Karpas-422 (cell line): Measurements from ENCODE around the gene TDP1. TPM values are rescaled to one million over a fixed set of nuclear protein-coding genes. Genes with fewer than 3 reads are reported as not detected.

Experiments used
- DNase-seq: peaks from one replicate; pipeline ENCODE4 v3.0.0-alpha.2; 2015
- H2AFZ ChIP-seq: fragments of 200-600 bp; sonication (generic); 2 replicates; pipeline ENCODE4 v1.6.1; 2014; ENCODE audit warnings: antibody characterized with exemption, low read length, mixed read lengths
- H3K27ac ChIP-seq: fragments of 200-600 bp; sonication (generic); 2 replicates; pipeline ENCODE4 v1.5.1; 2014; ENCODE audit warnings: mild to moderate bottlenecking, low read length, moderate library complexity
- H3K27me3 ChIP-seq: fragments of 200-600 bp; sonication (generic); 2 replicates; pipeline ENCODE4 v1.6.1; 2014; ENCODE audit warnings: low read length, mixed read lengths
- H3K36me3 ChIP-seq: fragments of 200-600 bp; sonication (generic); 2 replicates; pipeline ENCODE4 v1.6.1; 2014; ENCODE audit warnings: low read length, mixed read lengths; ENCODE audit not compliant: insufficient read depth
- H3K4me1 ChIP-seq: fragments of 200-600 bp; sonication (generic); 2 replicates; pipeline ENCODE4 v1.6.1; 2014; ENCODE audit warnings: mild to moderate bottlenecking, low read length, mixed read lengths
- H3K4me2 ChIP-seq: fragments of 200-600 bp; sonication (generic); 2 replicates; pipeline ENCODE4 v1.6.1; 2014; ENCODE audit warnings: low read length, low read depth, mild to moderate bottlenecking; ENCODE audit not compliant: poor library complexity, severe bottlenecking
- H3K4me3 ChIP-seq: fragments of 200-600 bp; sonication (generic); 2 replicates; pipeline ENCODE4 v1.5.1; 2014; ENCODE audit warnings: mild to moderate bottlenecking, antibody characterized with exemption, low read length, mixed read lengths
- H3K79me2 ChIP-seq: fragments of 200-600 bp; sonication (generic); 2 replicates; pipeline ENCODE4 v1.6.1; 2014; ENCODE audit warnings: mild to moderate bottlenecking, low read length, mixed read lengths
- H3K9ac ChIP-seq: fragments of 200-600 bp; sonication (generic); 2 replicates; pipeline ENCODE4 v1.6.0; 2014; ENCODE audit warnings: low read length
- H3K9me2 ChIP-seq: fragments of 200-600 bp; sonication (generic), shearing (Covaris generic); replicated peaks from 2 replicates; pipeline ENCODE4 v1.6.0; 2014; ENCODE audit warnings: mild to moderate bottlenecking, low read length, moderate library complexity; ENCODE audit not compliant: insufficient read depth
- H3K9me3 ChIP-seq: fragments of 300-700, 200-600 bp; sonication (generic); 2 replicates; pipeline ENCODE4 v1.6.1; 2014; ENCODE audit warnings: low read length, mixed read lengths
- H4K20me1 ChIP-seq: fragments of 200-600 bp; sonication (generic); 2 replicates; pipeline ENCODE4 v1.6.1; 2014; ENCODE audit warnings: mild to moderate bottlenecking, antibody characterized with exemption, low read length, low read depth; ENCODE audit not compliant: insufficient read depth
- total RNA-seq: library from RNA; depleted of rRNA; stranded (reverse); fragments of >200 nt; shearing (Covaris generic); gene quantifications from 2 replicates; pipeline ENCODE4 v1.2.3, GENCODE V29; 2014; ENCODE audit warnings: low replicate concordance; rRNA removed

TDP1 gene
- total RNA-seq, 1 experiment from 2014 or later: 85.9 TPM

GRCh38 chr14:90093942-90094595, 138.3 kb downstream of the TDP1 start:
- Histone ChIP-seq H3K4me1 (no peaks in the 10 kb centered on the region), H3K27ac (no peak overlapping the region), H3K9me2 (0 out of 2 replicates have a peak, but pooled peaks cover 4% of the 10 kb centered on the region), H4K20me1 (no peaks in the 10 kb centered on the region), H3K9ac (no peak overlapping the region), H3K4me3 (no peak overlapping the region), H3K4me2 (no peak overlapping the region), H3K27me3 (no peaks in the 10 kb centered on the region; the same call in 1 of the 2 replicates), H3K79me2 (no peaks in the 10 kb centered on the region), H3K9me3 (no peaks in the 10 kb centered on the region), H3K36me3 (no peaks in the 10 kb centered on the region), H2AFZ (no peak overlapping the region)
- DNase-seq: no peak

Other genes with a start within 250 kb of the TDP1 start
- gene EFCAB11, start 1.2 kb upstream of the TDP1 start, total RNA-seq: 8.3 and 43.3 TPM in 2 replicates
- gene KCNK13, start 106.1 kb downstream of the TDP1 start, total RNA-seq: not detected in 2 replicates